HG02981 (cell line): ENCODE measurements around the gene EMC10.
"Not testable (repeated sequence)": the region's sequence is repeated elsewhere in the genome, so short reads cannot be mapped to it uniquely, and the experiment has no call there.

Source experiments
- ATAC-seq: cut with Tn5 transposase; IDR thresholded peaks from one replicate; pipeline ENCODE4 v1.9.1; 2021; ENCODE audit warnings: mild to moderate bottlenecking, moderate library complexity; ENCODE audit not compliant: unreplicated experiment

The EMC10 gene

GRCh38 chr19:50450369-50451222, 25.7 kb upstream of the EMC10 start:
- no peak for ATAC-seq

GRCh38 chr19:50451223-50451534, 25.1 kb upstream of the EMC10 start:
- ATAC-seq = no peak

- no peak for ATAC-seq
Measured at GRCh38 chr19:50453243-50453642, 23.1 kb upstream of the EMC10 start.

GRCh38 chr19:50455992-50456391, 20.3 kb upstream of the EMC10 start:
- ATAC-seq = no peak

- ATAC-seq = no peak
Measured at GRCh38 chr19:50457300-50457699, 19.0 kb upstream of the EMC10 start.

GRCh38 chr19:50458396-50459066, 17.8 kb upstream of the EMC10 start:
- no peak for ATAC-seq

GRCh38 chr19:50459067-50459456, 17.2 kb upstream of the EMC10 start:
- ATAC-seq = no peak

GRCh38 chr19:50459638-50460037, 16.7 kb upstream of the EMC10 start:
- ATAC-seq = no peak

- ATAC-seq = peak; percentile 63
Measured at GRCh38 chr19:50460161-50460765, 16.0 kb upstream of the EMC10 start.

GRCh38 chr19:50461066-50461875, 15.0 kb upstream of the EMC10 start:
- ATAC-seq = peak; percentile 47

- no peak for ATAC-seq
Measured at GRCh38 chr19:50462970-50463369, 13.3 kb upstream of the EMC10 start.

- no peak for ATAC-seq
Measured at GRCh38 chr19:50464348-50464747, 12.0 kb upstream of the EMC10 start.

- ATAC-seq = no peak
Measured at GRCh38 chr19:50465000-50465399, 11.3 kb upstream of the EMC10 start.

- ATAC-seq = no peak
Measured at GRCh38 chr19:50465986-50466705, 10.2 kb upstream of the EMC10 start.

- no peak for ATAC-seq
Measured at GRCh38 chr19:50466706-50467039, 9.6 kb upstream of the EMC10 start.

GRCh38 chr19:50467566-50467965, 8.7 kb upstream of the EMC10 start:
- ATAC-seq = no peak

- no peak for ATAC-seq
Measured at GRCh38 chr19:50468818-50469217, 7.5 kb upstream of the EMC10 start.

GRCh38 chr19:50473336-50473735, 3.0 kb upstream of the EMC10 start:
- ATAC-seq = not testable (repeated sequence)

GRCh38 chr19:50475101-50475568, 1.2 kb upstream of the EMC10 start:
- ATAC-seq = no peak

GRCh38 chr19:50475736-50476223, 527 bp upstream of the EMC10 start:
- no peak for ATAC-seq

- no peak for ATAC-seq
Measured at GRCh38 chr19:50476907-50477238, 566 bp downstream of the EMC10 start.
